Hepatocyte (in vitro differentiated cells): ENCODE results near the gene DCC. TPM values are rescaled to one million over a fixed set of nuclear protein-coding genes. Genes with fewer than 3 reads are reported as not detected.

ENCODE experiments used
- DNase-seq: peaks from one replicate; pipeline ENCODE4 v3.0.0-alpha.2; 2016; ENCODE audit warnings: low spot score
- H2AFZ ChIP-seq: fragments of 200-600 bp; sonication (generic); 2 replicates; pipeline ENCODE4 v1.6.0; 2016; ENCODE audit warnings: antibody characterized with exemption, mild to moderate bottlenecking
- H3K27ac ChIP-seq: fragments of 200-600 bp; sonication (generic); 2 replicates; pipeline ENCODE4 v1.5.1; 2016; ENCODE audit warnings: mild to moderate bottlenecking
- H3K27me3 ChIP-seq: fragments of 200-600 bp; sonication (generic); 2 replicates; pipeline ENCODE4 v1.6.1; 2016
- H3K36me3 ChIP-seq: fragments of 200-600 bp; sonication (generic); replicated peaks from 2 replicates; pipeline ENCODE4 v1.5.1; 2016; ENCODE audit warnings: low read depth; ENCODE audit not compliant: insufficient read depth
- H3K4me1 ChIP-seq: fragments of 200-600 bp; sonication (generic); 2 replicates; pipeline ENCODE4 v1.5.1; 2016; ENCODE audit warnings: mild to moderate bottlenecking, moderate library complexity; ENCODE audit not compliant: insufficient read depth
- H3K4me2 ChIP-seq: fragments of 200-600 bp; sonication (generic); 2 replicates; pipeline ENCODE4 v1.6.0; 2016
- H3K4me3 ChIP-seq: fragments of 200-600 bp; sonication (generic); 2 replicates; pipeline ENCODE4 v1.5.1; 2016; ENCODE audit warnings: mild to moderate bottlenecking
- H3K79me2 ChIP-seq: fragments of 200-600 bp; sonication (generic); 2 replicates; pipeline ENCODE4 v1.6.0; 2017; ENCODE audit warnings: mild to moderate bottlenecking
- H3K9me2 ChIP-seq: fragments of 200-600 bp; sonication (generic); replicated peaks from 2 replicates; pipeline ENCODE4 v1.6.0; 2017; ENCODE audit warnings: mild to moderate bottlenecking; ENCODE audit not compliant: insufficient read depth
- H3K9me3 ChIP-seq: fragments of 200-600 bp; sonication (generic); 2 replicates; pipeline ENCODE4 v1.5.1; 2016; ENCODE audit warnings: low read depth, mild to moderate bottlenecking
- H4K20me1 ChIP-seq: fragments of 200-600 bp; sonication (generic); 2 replicates; pipeline ENCODE4 v1.6.0; 2016; ENCODE audit warnings: mild to moderate bottlenecking; ENCODE audit not compliant: insufficient read depth, poor library complexity, severe bottlenecking
- CTCF ChIP-seq: fragments of 200-600 bp; sonication (generic); IDR thresholded peaks from 2 replicates; pipeline ENCODE4 v1.5.1; 2016; ENCODE audit warnings: antibody characterized with exemption, mild to moderate bottlenecking; ENCODE audit not compliant: poor library complexity
- EZH2 ChIP-seq: fragments of 200-600 bp; sonication (generic); IDR thresholded peaks from 2 replicates; pipeline ENCODE4 v1.6.1; 2016; ENCODE audit warnings: antibody characterized with exemption, mild to moderate bottlenecking, borderline replicate concordance
- EZH2phosphoT487 ChIP-seq: fragments of 200-600 bp; sonication (generic); IDR thresholded peaks from one replicate; pipeline ENCODE4 v1.6.1; 2018; ENCODE audit warnings: antibody characterized with exemption, mild to moderate bottlenecking, low read depth, moderate library complexity; ENCODE audit not compliant: unreplicated experiment, severe bottlenecking
- WGBS: methylation state at CpG from one replicate; pipeline ENCODE4 v1.1.6; 2016; ENCODE audit warnings: low lambda C conversion rate; ENCODE audit errors: missing lambda C conversion rate; 5-methylcytosine and 5-hydroxymethylcytosine counted together
- polyA plus RNA-seq: library from polyadenylated mRNA; unstranded; fragments of >200 nt; fragmentation: Nextera tagmentation; extraction: Ambion mirVana; gene quantifications from 2 replicates; pipeline ENCODE4 v1.2.1, GENCODE V29; 2016
- total RNA-seq: library from RNA; depleted of rRNA; stranded (reverse); fragments of >200 nt; gene quantifications from 2 replicates; pipeline ENCODE4 v1.2.3, GENCODE V29; 2014

DCC gene
- total and polyA plus RNA-seq, 2 experiments from 2014 or later: 1.0 to 3.5 TPM

GRCh38 chr18:52519021-52519420 is 179.0 kb downstream of the DCC start:
- TF ChIP-seq CTCF: no peak
- no peak for TF ChIP-seq EZH2
- no peak for TF ChIP-seq EZH2phosphoT487
- DNase-seq: peak; percentile 13
- Histone ChIP-seq H3K4me1 (peaks cover 4% of the 10 kb centered on the region), H3K79me2 (no peaks in the 10 kb centered on the region), H4K20me1 (no peaks in the 10 kb centered on the region), H3K4me2 (no peak overlapping the region), H2AFZ (no peak overlapping the region), H3K27me3 (no peaks in the 10 kb centered on the region), H3K9me3 (no peaks in the 10 kb centered on the region), H3K9me2 (no peaks in the 10 kb centered on the region), H3K27ac (peak overlapping the region; percentile 38), H3K4me3 (no peak overlapping the region), H3K36me3 (no peaks in the 10 kb centered on the region)
- WGBS: 6% methylated on average over 1 of the region's 1 CpG

GRCh38 chr18:52523566-52523965 is 183.6 kb downstream of the DCC start:
- TF ChIP-seq EZH2 (no peak), CTCF (no peak), EZH2phosphoT487 (no peak)
- no peak overlapping the region for H3K4me2 ChIP-seq
- WGBS: 65% methylated on average over 1 of the region's 1 CpG

GRCh38 chr18:52531836-52532235 is 191.8 kb downstream of the DCC start:
- no peaks in the 10 kb centered on the region for H3K79me2 ChIP-seq
- no peak for DNase-seq
- no peak overlapping the region for H3K4me3 ChIP-seq
- no peak overlapping the region for H2AFZ ChIP-seq
- H3K4me2 ChIP-seq: no peak overlapping the region
- H3K4me1 ChIP-seq: no peaks in the 10 kb centered on the region
- H3K36me3 ChIP-seq: no peaks in the 10 kb centered on the region
- WGBS: 98% methylated on average over 2 of the region's 2 CpGs
- H3K9me2 ChIP-seq: no peaks in the 10 kb centered on the region
- H3K9me3 ChIP-seq: no peaks in the 10 kb centered on the region
- no peak overlapping the region for H3K27ac ChIP-seq
- H3K27me3 ChIP-seq: no peaks in the 10 kb centered on the region
- no peaks in the 10 kb centered on the region for H4K20me1 ChIP-seq
- no peak for TF ChIP-seq CTCF
- no peak for TF ChIP-seq EZH2phosphoT487
- TF ChIP-seq EZH2: no peak

More at GRCh38 chr18:52523566-52523965, 183.6 kb downstream of the DCC start:
- no peaks in the 10 kb centered on the region for H4K20me1 ChIP-seq
- H3K27me3 ChIP-seq: no peaks in the 10 kb centered on the region
- H3K36me3 ChIP-seq: no peaks in the 10 kb centered on the region
- H3K79me2 ChIP-seq: no peaks in the 10 kb centered on the region
- no peak for DNase-seq
- no peak overlapping the region for H2AFZ ChIP-seq
- H3K4me1 ChIP-seq: no peaks in the 10 kb centered on the region
- H3K27ac ChIP-seq: no peak overlapping the region
- H3K4me3 ChIP-seq: no peak overlapping the region
- H3K9me2 ChIP-seq: no peaks in the 10 kb centered on the region
- no peaks in the 10 kb centered on the region for H3K9me3 ChIP-seq

- H3K79me2 ChIP-seq: no peaks in the 10 kb centered on the region
- no peaks in the 10 kb centered on the region for H3K27me3 ChIP-seq
- H4K20me1 ChIP-seq: no peaks in the 10 kb centered on the region
- no peak overlapping the region for H3K4me2 ChIP-seq
- H2AFZ ChIP-seq: no peak overlapping the region
- no peak overlapping the region for H3K27ac ChIP-seq
- TF ChIP-seq EZH2phosphoT487 (no peak), CTCF (no peak), EZH2 (no peak)
- no peaks in the 10 kb centered on the region for H3K36me3 ChIP-seq
- no peak for DNase-seq
- no peaks in the 10 kb centered on the region for H3K4me1 ChIP-seq
- H3K4me3 ChIP-seq: no peak overlapping the region
- no peaks in the 10 kb centered on the region for H3K9me2 ChIP-seq
- H3K9me3 ChIP-seq: no peaks in the 10 kb centered on the region
- WGBS: 88% methylated on average over 6 of the region's 6 CpGs
These were observed 196.0 kb downstream of the DCC start for GRCh38 chr18:52536039-52536438.
